Osteoblast (primary cell): ENCODE measurements around the gene HIPK4. TPM values are rescaled to one million over a fixed set of nuclear protein-coding genes. Genes with fewer than 3 reads are reported as not detected.

Experiments
- DNase-seq: peaks from one replicate; pipeline ENCODE4 v3.0.0; 2011; ENCODE audit warnings: low spot score, mixed read lengths; ENCODE audit not compliant: insufficient read length; ENCODE audit errors: missing footprints
- H2AFZ ChIP-seq: 2 replicates; pipeline ENCODE4 v1.6.0; 2011; ENCODE audit warnings: mild to moderate bottlenecking, low read length
- H3K27ac ChIP-seq: 2 replicates; pipeline ENCODE4 v1.5.1; 2011; ENCODE audit warnings: mild to moderate bottlenecking, low read depth, low read length, moderate library complexity
- H3K27me3 ChIP-seq: 2 replicates; pipeline ENCODE4 v1.6.0; 2012; ENCODE audit warnings: mild to moderate bottlenecking, control low read depth, inconsistent platforms, low read length, moderate library complexity; ENCODE audit not compliant: insufficient read depth
- H3K36me3 ChIP-seq: 2 replicates; pipeline ENCODE4 v1.5.1; 2011; ENCODE audit warnings: mild to moderate bottlenecking, low read length, control low read depth, moderate library complexity; ENCODE audit not compliant: insufficient read depth
- H3K4me1 ChIP-seq: 2 replicates; pipeline ENCODE4 v1.5.1; 2011; ENCODE audit warnings: mild to moderate bottlenecking, low read length, control low read depth, moderate library complexity; ENCODE audit not compliant: insufficient read depth
- H3K4me2 ChIP-seq: 2 replicates; pipeline ENCODE4 v1.6.0; 2011; ENCODE audit warnings: mild to moderate bottlenecking, low read length; ENCODE audit not compliant: insufficient read depth
- H3K4me3 ChIP-seq: fragments of 200-600 bp; sonication (generic); 3 replicates; pipeline ENCODE4 v1.5.1; 2012; ENCODE audit warnings: mild to moderate bottlenecking, low read length, inconsistent platforms; ENCODE audit not compliant: insufficient read depth
- H3K79me2 ChIP-seq: 2 replicates; pipeline ENCODE4 v1.6.0; 2012; ENCODE audit warnings: mild to moderate bottlenecking, low read length, control low read depth, inconsistent platforms; ENCODE audit not compliant: insufficient read depth
- H3K9me3 ChIP-seq: 2 replicates; pipeline ENCODE4 v1.5.1; 2011; ENCODE audit warnings: low read depth, low read length, control low read depth
- H4K20me1 ChIP-seq: 2 replicates; pipeline ENCODE4 v1.6.0; 2012; ENCODE audit warnings: mild to moderate bottlenecking, low read length, control low read depth; ENCODE audit not compliant: insufficient read depth
- CTCF ChIP-seq: IDR thresholded peaks from 2 replicates; pipeline ENCODE4 v1.5.1; 2011; ENCODE audit warnings: mild to moderate bottlenecking, low read depth, low read length, moderate library complexity; ENCODE audit errors: extremely low read depth
- small RNA-seq: library from RNA; depleted of rRNA; stranded (forward); fragments of <200 nt; gene quantifications from one replicate; pipeline ENCODE3, GENCODE V24; 2012
- total RNA-seq: library from RNA; depleted of rRNA; stranded (reverse); fragments of >200 nt; gene quantifications from 2 replicates; pipeline ENCODE4 v1.2.3, GENCODE V29; 2012

HIPK4 gene
- total RNA-seq, 1 donor = 0.36 TPM

- H3K4me2 ChIP-seq = no peak overlapping the region
- no peak overlapping the region for H2AFZ ChIP-seq
- H3K4me1 ChIP-seq = no peaks in the 10 kb centered on the region
- H4K20me1 ChIP-seq = no peaks in the 10 kb centered on the region
- no peaks in the 10 kb centered on the region for H3K27me3 ChIP-seq
- no peaks in the 10 kb centered on the region for H3K9me3 ChIP-seq
- no peak overlapping the region for H3K4me3 ChIP-seq
- no peak for DNase-seq
- H3K36me3 ChIP-seq = peaks cover 37% of the 10 kb centered on the region
- H3K27ac ChIP-seq = no peak overlapping the region
- peaks cover 7% of the 10 kb centered on the region for H3K79me2 ChIP-seq
- TF ChIP-seq CTCF = no peak
These were observed 57.3 kb downstream of the HIPK4 start for GRCh38 chr19:40332669-40333068.

GRCh38 chr19:40331052-40331451 is 58.9 kb downstream of the HIPK4 start:
- peaks cover 45% of the 10 kb centered on the region for H3K36me3 ChIP-seq
- no peak for TF ChIP-seq CTCF
- no peaks in the 10 kb centered on the region for H3K9me3 ChIP-seq
- no peaks in the 10 kb centered on the region for H3K27me3 ChIP-seq
- DNase-seq = no peak
- H3K4me2 ChIP-seq = no peak overlapping the region
- H4K20me1 ChIP-seq = no peaks in the 10 kb centered on the region
- H2AFZ ChIP-seq = no peak overlapping the region
- H3K27ac ChIP-seq = no peak overlapping the region
- no peaks in the 10 kb centered on the region for H3K4me1 ChIP-seq
- H3K4me3 ChIP-seq = no peak overlapping the region
- H3K79me2 ChIP-seq = no peaks in the 10 kb centered on the region

Small RNA genes lying within 50 kb of the gene (small RNA-seq; reads per million reads assigned to genes)
- gene MIR6796 = not detected
- gene RF00019 = not detected

Other genes with a start within 250 kb of the HIPK4 start
- 8.3 and 9.8 TPM in 2 replicates for gene MAP3K10, start 198.8 kb downstream of the HIPK4 start, total RNA-seq
- not detected in 2 replicates for gene TTC9B, start 171.8 kb downstream of the HIPK4 start, total RNA-seq
- gene CCNP, start 163.5 kb downstream of the HIPK4 start, total RNA-seq = 0.29 TPM in 1 of 2 replicates, not detected in the other
- 115 and 118 TPM in 2 replicates for gene AKT2, start 104.8 kb downstream of the HIPK4 start, total RNA-seq
- 3.6 and 7.7 TPM in 2 replicates for gene C19orf47, start 41.8 kb downstream of the HIPK4 start, total RNA-seq
- 136 and 239 TPM in 2 replicates for gene PLD3, start 41.5 kb downstream of the HIPK4 start, total RNA-seq
- 2.7 and 3.3 TPM in 2 replicates for gene PRX, start 23.2 kb upstream of the HIPK4 start, total RNA-seq
- 15.2 and 15.3 TPM in 2 replicates for gene SERTAD1, start 35.8 kb upstream of the HIPK4 start, total RNA-seq
- 21.2 and 23.5 TPM in 2 replicates for gene SERTAD3, start 54.2 kb upstream of the HIPK4 start, total RNA-seq
- 75.7 and 82.2 TPM in 2 replicates for gene BLVRB, start 75.6 kb upstream of the HIPK4 start, total RNA-seq
- 0.72 and 1.2 TPM in 2 replicates for gene SPTBN4, start 76.8 kb upstream of the HIPK4 start, total RNA-seq
- 16.3 and 18.9 TPM in 2 replicates for gene SHKBP1, start 186.7 kb upstream of the HIPK4 start, total RNA-seq
- gene LTBP4, start 211.2 kb upstream of the HIPK4 start, total RNA-seq = 13.6 and 16.6 TPM in 2 replicates